Calu3 (cell line): ENCODE data around the gene ZNF648. TPM values are rescaled to one million over a fixed set of nuclear protein-coding genes. Genes with fewer than 3 reads are reported as not detected.
"Not testable (repeated sequence)": the region's sequence is repeated elsewhere in the genome, so short reads cannot be mapped to it uniquely, and the experiment has no call there.

ENCODE experiments used
- BruUV-seq: library from RNA; stranded (reverse); fragments of 400-500 nt; replicated peaks from 2 replicates; lab custom pipeline; 2021; lab: Mats Ljungman, UMichigan
- CTCF ChIA-PET: fragments of 300-600 bp; sonication (Branson Sonifier 250); formaldehyde crosslinking; loops from one replicate; lab custom pipeline; 2022; ENCODE audit warnings: antibody characterized with exemption; lab: Charles Lee
- DNase-seq: peaks from one replicate; pipeline ENCODE4 v3.0.0; 2022
- H3K27ac Mint-ChIP-seq: one replicate; pipeline ENCODE4 v1.8.0; 2022; ENCODE audit warnings: mixed read lengths; ENCODE audit not compliant: unreplicated experiment
- H3K27me3 Mint-ChIP-seq: one replicate; pipeline ENCODE4 v1.8.0; 2022; ENCODE audit warnings: mixed read lengths; ENCODE audit not compliant: unreplicated experiment
- H3K36me3 Mint-ChIP-seq: one replicate; pipeline ENCODE4 v1.8.0; 2022; ENCODE audit warnings: mild to moderate bottlenecking, moderate library complexity, mixed read lengths; ENCODE audit not compliant: insufficient read depth, unreplicated experiment
- H3K4me1 Mint-ChIP-seq: one replicate; pipeline ENCODE4 v1.8.0; 2022; ENCODE audit warnings: mild to moderate bottlenecking, low read depth, mixed read lengths; ENCODE audit not compliant: unreplicated experiment
- H3K4me3 Mint-ChIP-seq: one replicate; pipeline ENCODE4 v1.8.0; 2022; ENCODE audit warnings: mild to moderate bottlenecking, low read depth, moderate library complexity, mixed read lengths; ENCODE audit not compliant: unreplicated experiment
- H3K9me3 Mint-ChIP-seq: one replicate; pipeline ENCODE4 v1.8.0; 2022; ENCODE audit warnings: low read depth, mixed read lengths; ENCODE audit not compliant: unreplicated experiment
- intact Hi-C: fragments of 100-400 bp; cut with micrococcal nuclease; formaldehyde crosslinking; loops from one replicate; pipeline ENCODE4 v1.10.0; 2022; ENCODE audit not compliant: unreplicated experiment
- total RNA-seq: library from RNA; stranded (reverse); gene quantifications from 2 replicates; pipeline ENCODE4 v1.2.3, GENCODE V29; 2022
- TF ChIP-seq, protein P1 (sequence below): fragments of 200-600 bp; IDR thresholded peaks from one replicate; pipeline ENCODE4 v1.8.0; 2022; ENCODE audit warnings: antibody characterized with exemption; ENCODE audit not compliant: unreplicated experiment

Gene ZNF648
- total RNA-seq, 1 experiment from 2014 or later = not detected

DNA sequence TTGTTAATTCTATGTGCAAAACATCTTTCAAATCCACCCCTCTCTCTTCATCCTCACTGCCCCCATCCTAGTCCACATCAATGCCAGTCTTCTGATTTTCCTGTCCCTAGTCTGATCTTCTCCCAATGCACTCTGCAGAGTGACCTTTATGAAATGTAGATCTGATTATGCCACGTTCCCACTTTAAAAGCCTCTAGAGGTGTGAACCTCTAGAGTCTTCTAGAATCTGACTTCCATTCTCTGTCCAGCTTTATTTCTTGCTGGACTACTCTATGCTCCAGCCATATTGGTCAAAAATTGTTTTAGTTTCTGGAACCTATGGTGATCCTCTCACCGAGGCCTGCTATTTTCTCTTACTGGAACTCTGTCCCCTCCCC lies 32.5 kb downstream of the ZNF648 start:
- peaks cover 17% of the 10 kb centered on the region for H3K36me3 Mint-ChIP-seq
- H3K4me3 Mint-ChIP-seq = peak overlapping the region; percentile 78
- no peaks in the 10 kb centered on the region for H3K27me3 Mint-ChIP-seq
- TF ChIP-seq, protein P1, sequence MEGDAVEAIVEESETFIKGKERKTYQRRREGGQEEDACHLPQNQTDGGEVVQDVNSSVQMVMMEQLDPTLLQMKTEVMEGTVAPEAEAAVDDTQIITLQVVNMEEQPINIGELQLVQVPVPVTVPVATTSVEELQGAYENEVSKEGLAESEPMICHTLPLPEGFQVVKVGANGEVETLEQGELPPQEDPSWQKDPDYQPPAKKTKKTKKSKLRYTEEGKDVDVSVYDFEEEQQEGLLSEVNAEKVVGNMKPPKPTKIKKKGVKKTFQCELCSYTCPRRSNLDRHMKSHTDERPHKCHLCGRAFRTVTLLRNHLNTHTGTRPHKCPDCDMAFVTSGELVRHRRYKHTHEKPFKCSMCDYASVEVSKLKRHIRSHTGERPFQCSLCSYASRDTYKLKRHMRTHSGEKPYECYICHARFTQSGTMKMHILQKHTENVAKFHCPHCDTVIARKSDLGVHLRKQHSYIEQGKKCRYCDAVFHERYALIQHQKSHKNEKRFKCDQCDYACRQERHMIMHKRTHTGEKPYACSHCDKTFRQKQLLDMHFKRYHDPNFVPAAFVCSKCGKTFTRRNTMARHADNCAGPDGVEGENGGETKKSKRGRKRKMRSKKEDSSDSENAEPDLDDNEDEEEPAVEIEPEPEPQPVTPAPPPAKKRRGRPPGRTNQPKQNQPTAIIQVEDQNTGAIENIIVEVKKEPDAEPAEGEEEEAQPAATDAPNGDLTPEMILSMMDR = no peak
- intact Hi-C loops = no loop called here
- TSS peak; percentile 65 for BruUV-seq
- DNase-seq = no peak
- CTCF ChIA-PET = interaction anchor here (0.6 to 1.4 kb wide), 6 partner anchors 23 to 168 kb away, joined by 3 to 4 read pairs (median 3); no protein-coding TSS in a partner anchor
- peak overlapping the region; percentile 83 for H3K27ac Mint-ChIP-seq
- no peaks in the 10 kb centered on the region for H3K9me3 Mint-ChIP-seq
- peaks cover 13% of the 10 kb centered on the region for H3K4me1 Mint-ChIP-seq

DNA sequence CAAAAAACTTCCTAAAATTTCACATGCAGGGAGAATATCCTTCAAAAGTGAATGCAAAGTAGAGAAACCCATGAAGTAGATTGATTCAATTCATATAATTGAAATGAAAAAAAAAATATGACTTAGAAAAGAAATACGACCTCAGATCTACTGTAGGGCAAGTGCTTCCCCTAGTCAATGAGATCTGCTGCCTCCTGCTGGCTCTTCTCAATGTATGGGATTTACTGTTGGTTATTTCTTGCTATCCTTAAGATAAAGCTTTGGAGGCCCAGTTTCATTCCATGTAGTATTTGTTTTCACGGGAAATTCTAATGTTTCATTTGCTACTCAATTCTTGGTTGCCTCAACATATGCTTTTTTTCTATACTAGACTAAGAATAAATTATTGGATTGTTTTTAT lies 46.2 kb downstream of the ZNF648 start:
- Mint-ChIP-seq H3K36me3 (no peaks in the 10 kb centered on the region), H3K4me1 (no peaks in the 10 kb centered on the region), H3K27me3 (no peaks in the 10 kb centered on the region), H3K4me3 (no peak overlapping the region), H3K9me3 (peaks cover 6% of the 10 kb centered on the region), H3K27ac (no peak overlapping the region)
- CTCF ChIA-PET = no interaction called here
- DNase-seq = no peak
- no TSS peak for BruUV-seq
- TF ChIP-seq, protein P1 = no peak
- intact Hi-C loops = no loop called here

DNA sequence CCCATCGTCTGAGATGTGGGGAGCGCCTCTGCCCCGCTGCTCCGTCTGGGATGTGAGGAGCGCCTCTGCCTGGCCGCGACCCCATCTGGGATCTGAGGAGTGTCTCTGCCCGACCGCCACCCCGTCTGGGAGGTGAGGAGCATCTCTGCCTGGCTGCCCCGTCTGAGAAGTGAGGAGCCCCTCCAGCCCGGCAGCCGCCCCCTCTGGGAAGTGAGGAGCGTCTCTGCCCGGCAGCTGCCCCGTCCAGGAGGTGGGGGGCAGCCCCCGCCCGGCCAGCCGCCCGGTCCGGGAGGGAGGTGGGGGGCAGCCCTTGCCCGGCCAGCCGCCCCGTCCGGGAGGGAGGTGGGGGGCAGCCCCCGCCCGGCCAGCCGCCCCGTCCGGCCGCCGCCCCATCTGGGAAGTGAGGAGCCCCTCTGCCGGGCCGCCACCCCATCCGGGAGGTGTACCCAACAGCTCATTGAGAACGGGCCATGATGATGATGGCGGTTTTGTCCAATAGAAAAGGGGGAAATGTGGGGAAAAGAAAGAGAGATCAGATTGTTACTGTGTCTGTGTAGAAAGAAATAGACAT lies 50.6 kb downstream of the ZNF648 start:
- H3K27me3 Mint-ChIP-seq, DNase-seq, intact Hi-C loops, H3K4me3 Mint-ChIP-seq, BruUV-seq, H3K27ac Mint-ChIP-seq, H3K4me1 Mint-ChIP-seq, H3K36me3 Mint-ChIP-seq, CTCF ChIA-PET: not testable (repeated sequence)
- H3K9me3 Mint-ChIP-seq = peaks cover 11% of the 10 kb centered on the region

DNA sequence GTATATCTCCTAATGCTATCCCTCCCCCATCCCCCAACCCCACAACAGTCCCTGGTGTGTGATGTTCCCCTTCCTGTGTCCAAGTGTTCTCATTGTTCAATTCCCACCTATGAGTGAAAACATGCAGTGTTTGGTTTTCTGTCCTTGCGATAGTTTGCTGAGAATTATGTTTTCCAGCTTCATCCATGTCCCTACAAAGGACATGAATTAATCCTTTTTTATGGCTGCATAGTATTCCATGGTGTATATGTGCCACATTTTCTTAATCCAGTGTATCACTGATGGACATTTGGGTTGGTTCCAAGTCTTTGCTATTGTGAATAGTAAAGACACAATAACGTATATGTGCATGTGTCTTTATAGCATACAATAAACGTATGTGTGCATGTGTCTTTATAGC lies 56.1 kb downstream of the ZNF648 start:
- H3K4me3 Mint-ChIP-seq, H3K36me3 Mint-ChIP-seq, intact Hi-C loops, H3K27me3 Mint-ChIP-seq, CTCF ChIA-PET, DNase-seq, H3K4me1 Mint-ChIP-seq, H3K27ac Mint-ChIP-seq, BruUV-seq, H3K9me3 Mint-ChIP-seq: not testable (repeated sequence)

DNA sequence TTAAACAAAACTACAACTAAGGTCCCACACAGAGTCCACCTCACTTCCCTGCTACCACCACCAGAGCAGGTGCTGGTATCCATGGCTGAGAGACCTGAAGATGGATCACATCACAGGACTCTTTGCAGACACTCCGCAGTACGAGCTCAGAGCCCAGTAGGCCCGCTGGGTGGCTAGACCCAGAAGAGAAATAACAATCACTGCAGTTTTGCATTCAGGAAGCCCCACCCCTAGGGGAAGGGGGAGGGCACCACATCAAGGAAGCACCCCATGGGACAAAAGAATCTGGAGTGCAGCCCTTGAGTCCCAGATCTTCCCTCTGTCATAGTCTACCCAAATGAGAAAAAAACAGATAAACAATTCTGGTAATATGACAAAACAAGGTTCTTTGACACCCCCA lies 56.9 kb downstream of the ZNF648 start:
- Mint-ChIP-seq H3K27me3 (no peaks in the 10 kb centered on the region), H3K4me1 (no peaks in the 10 kb centered on the region), H3K27ac (no peak overlapping the region), H3K4me3 (no peak overlapping the region), H3K9me3 (peaks cover 5% of the 10 kb centered on the region), H3K36me3 (no peaks in the 10 kb centered on the region)
- DNase-seq = no peak
- intact Hi-C loops = no loop called here
- CTCF ChIA-PET = no interaction called here
- no TSS peak for BruUV-seq
- TF ChIP-seq, protein P1 = no peak
